ENCODE measurements around the gene GPR155. TPM values are rescaled to one million over a fixed set of nuclear protein-coding genes. Genes with fewer than 3 reads are reported as not detected.

GPR155 gene
- total and polyA plus RNA-seq, 2 of the 4 experiments (the other 2 are of a cell fraction): 2.3 to 3.4 TPM

DNA sequence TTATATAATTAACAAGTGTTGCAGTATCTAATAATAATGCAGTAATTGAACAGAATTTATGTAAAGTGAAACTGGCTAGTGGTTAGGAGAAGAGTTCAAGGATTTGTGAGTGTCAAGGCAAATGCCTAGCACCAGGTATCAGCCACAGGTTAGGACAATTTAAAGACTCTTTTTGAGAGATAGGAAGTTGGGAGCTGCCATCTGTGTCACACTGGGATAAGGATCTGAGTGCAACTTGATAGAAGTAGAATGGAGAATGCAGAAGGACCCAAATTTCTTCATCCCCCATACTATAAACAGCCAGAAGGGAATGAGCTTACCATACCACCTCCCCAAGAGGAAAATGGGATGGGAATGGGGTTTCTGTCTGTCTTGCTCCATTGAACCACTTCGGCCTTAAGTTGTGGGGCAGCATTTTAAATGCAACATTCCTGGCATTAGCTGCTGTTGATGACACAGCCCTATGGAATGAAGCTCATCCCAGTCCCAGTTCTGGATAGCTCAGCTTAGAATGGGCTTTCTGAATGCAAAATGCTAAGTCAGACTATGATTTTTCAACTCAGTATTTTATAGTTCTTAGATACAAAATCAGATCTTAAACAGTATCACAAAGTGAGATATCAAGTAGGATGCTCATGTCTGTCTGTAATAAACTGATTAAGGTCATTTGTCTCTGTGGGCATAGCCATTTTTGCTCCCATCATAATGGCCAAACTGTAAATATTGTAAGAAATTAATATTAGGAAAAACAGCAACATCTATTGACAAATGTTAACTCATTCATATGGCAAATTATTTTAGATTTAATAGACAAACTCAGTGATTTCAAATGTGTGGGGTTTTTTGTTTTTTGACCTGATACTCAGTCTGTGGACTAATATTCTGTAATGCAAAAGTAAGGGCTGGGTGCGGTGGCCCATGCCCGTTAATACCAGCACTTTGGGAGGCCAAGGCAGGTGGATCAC, 44.0 kb downstream of the GPR155 start:
- H3K18ac ChIP-seq (ENCODE audit: low read depth, low read length): peak overlapping the region; percentile 61; the same call in 1 of the 2 replicates
- H3K4me1 ChIP-seq (ENCODE audit: control insufficient read depth, insufficient read depth, low read length): 0 out of 2 replicates have a peak, but pooled peaks cover 3% of the 10 kb centered on the region
- peak overlapping the region in 1 of 2 experiments; percentile 76; a peak in 2 of 4 replicates for H4K8ac ChIP-seq (ENCODE audit: low read depth in 2 of 2, low read length in 2 of 2)
- peak overlapping the region; percentile 78 for H2AFZ ChIP-seq (replicated peaks; ENCODE audit: low read length, poor library complexity)
- peak overlapping the region; percentile 62; the same call in 1 of the 2 replicates for H3K4me2 ChIP-seq (ENCODE audit: low read depth, low read length)
- no peak overlapping the region for H2AK5ac ChIP-seq (ENCODE audit: low read depth, low read length)
- WGBS, 2 experiments (ENCODE audit: extremely low coverage in 2 of 2, insufficient read length in 1 of 2): no CpG with 5 or more reads among the region's 3 CpGs
- H3K9ac ChIP-seq (ENCODE audit: low read depth, low read length): no peak overlapping the region
- H3K27ac ChIP-seq (ENCODE audit: insufficient read depth, low read length): peak overlapping the region; percentile 43; the same call in 1 of the 2 replicates
- H3K36me3 ChIP-seq (ENCODE audit: control insufficient read depth, insufficient read depth, low read length): no peaks in the 10 kb centered on the region
- peak overlapping the region; percentile 87; the same call in 1 of the 2 replicates for H4K91ac ChIP-seq (ENCODE audit: insufficient read depth, low read depth, low read length)
- H3K9me3 ChIP-seq (ENCODE audit: control insufficient read depth, insufficient read depth, low read length): no peaks in the 10 kb centered on the region
- no peak overlapping the region for H3K4me3 ChIP-seq (ENCODE audit: insufficient read depth, low read depth, low read length)
- dilution Hi-C loops (cut with HindIII; ENCODE audit: low sequenced_read_pairs, unreplicated experiment) (no loop called here), intact Hi-C loops (cut with micrococcal nuclease) (no loop called here), in situ Hi-C loops (cut with MboI; ENCODE audit: low sequenced_read_pairs) (no loop called here)
- peak overlapping the region; percentile 83 for H2BK5ac ChIP-seq (ENCODE audit: low read depth, low read length, poor library complexity, severe bottlenecking)
- ChIA-PET POLR2A (ENCODE audit: unreplicated experiment) (no interaction called here), CTCF (no interaction called here)
- TF ChIP-seq BHLHE40 (IDR thresholded peaks at IDR 0.05; ENCODE audit: low read depth, low read length) (no peak), MAFK (IDR thresholded peaks at IDR 0.05; ENCODE audit: low read depth, low read length) (peak; percentile 26; the same call in 1 of the 2 replicates), CEBPB (IDR thresholded peaks at IDR 0.05; ENCODE audit: low read depth, low read length) (no peak), SMC3 (IDR thresholded peaks at IDR 0.05; ENCODE audit: low read depth, low read length) (no peak), RCOR1 (IDR thresholded peaks at IDR 0.05; ENCODE audit: insufficient replicate concordance, low read length) (no peak), FOS (IDR thresholded peaks at IDR 0.05; ENCODE audit: low read depth, low read length) (peak; percentile 33; the same call in 1 of the 2 replicates)
- peak overlapping the region; percentile 94 for H2BK20ac ChIP-seq (ENCODE audit: low read depth, low read length)
- H4K5ac ChIP-seq (ENCODE audit: low read depth, low read length): peak overlapping the region; percentile 36; the same call in 1 of the 2 replicates
- ATAC-seq (ENCODE audit: low read depth) (peak; percentile 99), DNase-seq (peak; percentile 89)
- no peak overlapping the region for H3K23ac ChIP-seq (ENCODE audit: low read depth, low read length)
- BruUV-seq (replicated peaks): no TSS peak
- H2BK120ac ChIP-seq (ENCODE audit: low read depth, low read length): peak overlapping the region; percentile 77
- H4K20me1 ChIP-seq (ENCODE audit: insufficient read depth, low read length): no peaks in the 10 kb centered on the region
- no peak overlapping the region for H3K56ac ChIP-seq (ENCODE audit: extremely low read depth, insufficient read depth, low read length)
- H3K4ac ChIP-seq (ENCODE audit: low read depth, low read length): peak overlapping the region; percentile 73
- peak overlapping the region; percentile 37; the same call in 2 of the 3 replicates for H2BK15ac ChIP-seq (ENCODE audit: low read depth, low read length)
- no peak overlapping the region for H2AK9ac ChIP-seq (replicated peaks; ENCODE audit: low read depth, low read length, poor library complexity)
- H3K9me1 ChIP-seq (ENCODE audit: insufficient read depth, low read length): 0 out of 2 replicates have a peak, but pooled peaks cover 2% of the 10 kb centered on the region
- H3K79me1 ChIP-seq (ENCODE audit: low read depth in 1 of 2, low read length in 2 of 2): no peaks in the 10 kb centered on the region
- peak overlapping the region; percentile 83; the same call in 1 of the 2 replicates for H3K14ac ChIP-seq (replicated peaks; ENCODE audit: low read depth, low read length)
- no peaks in the 10 kb centered on the region for H3K27me3 ChIP-seq (ENCODE audit: control insufficient read depth, insufficient read depth, low read length)

Measured in IMR-90 (cell line).